ENCODE data around the gene TRMT11. TPM values are rescaled to one million over a fixed set of nuclear protein-coding genes. Genes with fewer than 3 reads are reported as not detected.

Gene TRMT11
- total RNA-seq, 3 donors from 2014 or later (not counting 1 experiment from before 2014, with no cell fraction given) = 12.2 to 16.6 (median 12.7) TPM

- WGBS (ENCODE audit: insufficient coverage) = 96% methylated on average over 1 of the region's 1 CpG
- Mint-ChIP-seq H3K36me3 (no peaks in the 10 kb centered on the region), H3K4me3 (no peak overlapping the region), H3K4me1 (no peaks in the 10 kb centered on the region), H3K27ac (no peak overlapping the region), H3K9me3 (no peaks in the 10 kb centered on the region), H3K27me3 (ENCODE audit: low read depth in 2 of 2) (peaks cover 0 to 3% of the 10 kb centered on the region in 2 donors)
- TF ChIP-seq CTCF (IDR thresholded peaks at IDR 0.05) = no peak
- Histone ChIP-seq H3K4me3 (ENCODE audit: low read length) (no peak overlapping the region), H3K9me3 (ENCODE audit: control insufficient read depth, insufficient read depth, low read length) (no peaks in the 10 kb centered on the region), H3K27ac (ENCODE audit: low read length) (no peak overlapping the region), H3K4me1 (ENCODE audit: control insufficient read depth, insufficient read depth, low read length) (no peaks in the 10 kb centered on the region), H3K36me3 (ENCODE audit: control insufficient read depth, insufficient read depth, low read length) (no peaks in the 10 kb centered on the region), H3K27me3 (ENCODE audit: control insufficient read depth, insufficient read depth, low read length) (no peaks in the 10 kb centered on the region)
- intact Hi-C loops (cut with micrococcal nuclease) = no loop called here
- DNase-seq (no peak), ATAC-seq (no peak)
Observed at GRCh38 chr6:125951323-125951722, 35.0 kb upstream of the TRMT11 start.

- H3K27me3 ChIP-seq (ENCODE audit: control insufficient read depth, insufficient read depth, low read length) = no peaks in the 10 kb centered on the region
- H3K4me3 Mint-ChIP-seq = no peak overlapping the region
- peaks cover 0 to 3% of the 10 kb centered on the region in 2 donors for H3K27me3 Mint-ChIP-seq (ENCODE audit: low read depth in 2 of 2)
- H3K36me3 Mint-ChIP-seq = no peaks in the 10 kb centered on the region
- no peaks in the 10 kb centered on the region for H3K36me3 ChIP-seq (ENCODE audit: control insufficient read depth, insufficient read depth, low read length)
- H3K9me3 Mint-ChIP-seq = no peaks in the 10 kb centered on the region
- no peak overlapping the region for H3K27ac Mint-ChIP-seq
- intact Hi-C loops (cut with micrococcal nuclease) = no loop called here
- peaks cover 7% of the 10 kb centered on the region for H3K4me1 ChIP-seq (ENCODE audit: control insufficient read depth, insufficient read depth, low read length)
- DNase-seq (peak in 1 of 2 donors; percentile 17), ATAC-seq (no peak)
- no peaks in the 10 kb centered on the region for H3K4me1 Mint-ChIP-seq
- 83% methylated on average over 7 of the region's 7 CpGs for WGBS (ENCODE audit: insufficient coverage)
- no peak overlapping the region for H3K27ac ChIP-seq (ENCODE audit: low read length)
- H3K9me3 ChIP-seq (ENCODE audit: control insufficient read depth, insufficient read depth, low read length) = no peaks in the 10 kb centered on the region
- no peak for TF ChIP-seq CTCF (IDR thresholded peaks at IDR 0.05)
- no peak overlapping the region for H3K4me3 ChIP-seq (ENCODE audit: low read length)
Observed at GRCh38 chr6:125952764-125953501, 33.4 kb upstream of the TRMT11 start.

GRCh38 chr6:125953502-125953875 lies 32.9 kb upstream of the TRMT11 start:
- WGBS (ENCODE audit: insufficient coverage) = 85% methylated on average over 11 of the region's 11 CpGs

More at GRCh38 chr6:125953502-125953875, 32.9 kb upstream of the TRMT11 start:
- Histone ChIP-seq H3K36me3 (ENCODE audit: control insufficient read depth, insufficient read depth, low read length) (no peaks in the 10 kb centered on the region), H3K27ac (ENCODE audit: low read length) (no peak overlapping the region), H3K4me1 (ENCODE audit: control insufficient read depth, insufficient read depth, low read length) (peaks cover 8% of the 10 kb centered on the region), H3K27me3 (ENCODE audit: control insufficient read depth, insufficient read depth, low read length) (no peaks in the 10 kb centered on the region), H3K9me3 (ENCODE audit: control insufficient read depth, insufficient read depth, low read length) (no peaks in the 10 kb centered on the region), H3K4me3 (ENCODE audit: low read length) (no peak overlapping the region)
- TF ChIP-seq CTCF (IDR thresholded peaks at IDR 0.05) = no peak
- intact Hi-C loops (cut with micrococcal nuclease) = no loop called here
- no peak overlapping the region for H3K4me3 Mint-ChIP-seq
- no peak overlapping the region for H3K27ac Mint-ChIP-seq
- ATAC-seq = no peak
- H3K27me3 Mint-ChIP-seq (ENCODE audit: low read depth in 2 of 2) = peaks cover 0 to 3% of the 10 kb centered on the region in 2 donors
- H3K9me3 Mint-ChIP-seq = no peaks in the 10 kb centered on the region
- H3K4me1 Mint-ChIP-seq = no peaks in the 10 kb centered on the region
- no peak for DNase-seq
- no peaks in the 10 kb centered on the region for H3K36me3 Mint-ChIP-seq

Data from natural killer cell (primary cell).